Endothelial cell (in vitro differentiated cells): ENCODE results near the gene TIMM10. TPM values are rescaled to one million over a fixed set of nuclear protein-coding genes. Genes with fewer than 3 reads are reported as not detected.
A peak's percentile ranks its signal among the peaks of the same experiment; 100 is the strongest.

ENCODE experiments used
- DNase-seq: peaks from one replicate; pipeline ENCODE4 v3.0.0; 2021; ENCODE audit warnings: low spot score
- H3K27ac Mint-ChIP-seq: one replicate; pipeline ENCODE4 v1.8.0; 2021; ENCODE audit warnings: mixed read lengths, inconsistent platforms; ENCODE audit not compliant: unreplicated experiment
- H3K27me3 Mint-ChIP-seq: one replicate; pipeline ENCODE4 v1.8.0; 2021; ENCODE audit warnings: mild to moderate bottlenecking, moderate library complexity, mixed read lengths, inconsistent platforms; ENCODE audit not compliant: unreplicated experiment
- H3K36me3 Mint-ChIP-seq: one replicate; pipeline ENCODE4 v1.8.0; 2021; ENCODE audit warnings: mild to moderate bottlenecking, low read depth, mixed read lengths, inconsistent platforms; ENCODE audit not compliant: unreplicated experiment
- H3K4me1 Mint-ChIP-seq: one replicate; pipeline ENCODE4 v1.8.0; 2021; ENCODE audit warnings: mild to moderate bottlenecking, mixed read lengths, inconsistent platforms; ENCODE audit not compliant: unreplicated experiment
- H3K4me3 Mint-ChIP-seq: one replicate; pipeline ENCODE4 v1.8.0; 2021; ENCODE audit warnings: mild to moderate bottlenecking, mixed read lengths, inconsistent platforms; ENCODE audit not compliant: unreplicated experiment
- H3K9me3 Mint-ChIP-seq: one replicate; pipeline ENCODE4 v1.8.0; 2021; ENCODE audit warnings: mixed read lengths, inconsistent platforms; ENCODE audit not compliant: unreplicated experiment
- total RNA-seq: library from RNA; stranded (reverse); fragmentation: NEBNext Ultra II Directional; extraction: Animal tissue kit (Norgen Biotek cat#: 25700); gene quantifications from one replicate; pipeline ENCODE4 v1.2.1, GENCODE V29; 2021; ENCODE audit not compliant: unreplicated experiment
- TF ChIP-seq, protein P1 (sequence below): fragments of 200-600 bp; sonication (generic); IDR thresholded peaks from one replicate; pipeline ENCODE4 v1.5.0; 2021; ENCODE audit warnings: antibody characterized with exemption; ENCODE audit not compliant: unreplicated experiment

TIMM10 gene
- total RNA-seq, 1 donor from 2014 or later, result 60.2 TPM

DNA sequence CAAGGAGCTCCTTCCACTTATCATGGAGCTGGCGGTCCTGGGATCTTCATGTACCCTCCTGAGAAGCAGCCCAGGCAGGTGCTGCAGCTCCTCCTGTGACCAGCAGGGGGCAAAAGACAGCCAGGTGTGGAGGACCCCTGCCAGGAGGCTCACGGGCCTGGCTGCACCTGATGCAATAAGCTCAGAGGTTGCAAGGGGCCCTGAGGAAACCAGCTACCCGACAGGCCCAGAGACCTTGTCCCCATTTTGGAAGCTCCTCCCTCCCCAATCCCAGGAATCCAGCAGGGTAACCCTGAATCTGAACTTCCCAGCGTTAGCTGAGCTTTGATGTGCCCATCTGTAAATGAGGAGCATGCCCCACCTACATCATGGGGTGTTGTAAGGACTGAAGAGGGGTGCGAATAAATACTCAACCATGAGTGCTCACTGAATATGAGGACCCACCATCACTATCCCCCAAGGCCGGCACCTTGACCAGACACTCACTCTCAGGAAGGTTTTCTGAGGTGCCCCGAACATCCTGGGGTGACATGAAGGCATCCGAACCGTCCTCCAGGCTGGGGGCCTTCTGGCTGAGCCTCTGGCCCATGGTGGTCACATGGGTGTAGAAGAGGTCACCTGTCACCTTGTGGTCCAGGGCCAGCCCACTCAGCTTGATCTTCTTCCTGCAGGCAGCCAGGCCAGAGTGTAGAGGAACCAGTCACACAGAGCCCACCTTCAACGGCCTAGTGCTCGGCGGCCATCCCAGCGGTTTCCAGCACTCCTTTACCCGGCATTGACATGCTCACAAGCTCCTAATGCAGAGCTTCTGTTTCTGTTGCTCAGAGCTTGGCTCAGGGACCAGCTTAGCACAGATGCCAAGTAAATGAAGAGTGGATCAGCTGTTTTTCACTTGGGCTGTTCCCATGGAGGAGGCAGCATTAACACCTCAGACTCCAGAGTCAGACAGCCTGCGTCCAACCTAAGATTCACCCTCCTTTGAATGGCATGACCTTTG is 36.7 kb downstream of the TIMM10 start:
- H3K4me1 Mint-ChIP-seq, result no peaks in the 10 kb centered on the region
- H3K36me3 Mint-ChIP-seq, result no peaks in the 10 kb centered on the region
- H3K9me3 Mint-ChIP-seq, result no peaks in the 10 kb centered on the region
- no peak overlapping the region for H3K27ac Mint-ChIP-seq
- no peak overlapping the region for H3K4me3 Mint-ChIP-seq
- DNase-seq, result peak; percentile 62
- H3K27me3 Mint-ChIP-seq, result peaks cover 2% of the 10 kb centered on the region
- TF ChIP-seq, protein P1, sequence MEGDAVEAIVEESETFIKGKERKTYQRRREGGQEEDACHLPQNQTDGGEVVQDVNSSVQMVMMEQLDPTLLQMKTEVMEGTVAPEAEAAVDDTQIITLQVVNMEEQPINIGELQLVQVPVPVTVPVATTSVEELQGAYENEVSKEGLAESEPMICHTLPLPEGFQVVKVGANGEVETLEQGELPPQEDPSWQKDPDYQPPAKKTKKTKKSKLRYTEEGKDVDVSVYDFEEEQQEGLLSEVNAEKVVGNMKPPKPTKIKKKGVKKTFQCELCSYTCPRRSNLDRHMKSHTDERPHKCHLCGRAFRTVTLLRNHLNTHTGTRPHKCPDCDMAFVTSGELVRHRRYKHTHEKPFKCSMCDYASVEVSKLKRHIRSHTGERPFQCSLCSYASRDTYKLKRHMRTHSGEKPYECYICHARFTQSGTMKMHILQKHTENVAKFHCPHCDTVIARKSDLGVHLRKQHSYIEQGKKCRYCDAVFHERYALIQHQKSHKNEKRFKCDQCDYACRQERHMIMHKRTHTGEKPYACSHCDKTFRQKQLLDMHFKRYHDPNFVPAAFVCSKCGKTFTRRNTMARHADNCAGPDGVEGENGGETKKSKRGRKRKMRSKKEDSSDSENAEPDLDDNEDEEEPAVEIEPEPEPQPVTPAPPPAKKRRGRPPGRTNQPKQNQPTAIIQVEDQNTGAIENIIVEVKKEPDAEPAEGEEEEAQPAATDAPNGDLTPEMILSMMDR, result peak; percentile 87

DNA sequence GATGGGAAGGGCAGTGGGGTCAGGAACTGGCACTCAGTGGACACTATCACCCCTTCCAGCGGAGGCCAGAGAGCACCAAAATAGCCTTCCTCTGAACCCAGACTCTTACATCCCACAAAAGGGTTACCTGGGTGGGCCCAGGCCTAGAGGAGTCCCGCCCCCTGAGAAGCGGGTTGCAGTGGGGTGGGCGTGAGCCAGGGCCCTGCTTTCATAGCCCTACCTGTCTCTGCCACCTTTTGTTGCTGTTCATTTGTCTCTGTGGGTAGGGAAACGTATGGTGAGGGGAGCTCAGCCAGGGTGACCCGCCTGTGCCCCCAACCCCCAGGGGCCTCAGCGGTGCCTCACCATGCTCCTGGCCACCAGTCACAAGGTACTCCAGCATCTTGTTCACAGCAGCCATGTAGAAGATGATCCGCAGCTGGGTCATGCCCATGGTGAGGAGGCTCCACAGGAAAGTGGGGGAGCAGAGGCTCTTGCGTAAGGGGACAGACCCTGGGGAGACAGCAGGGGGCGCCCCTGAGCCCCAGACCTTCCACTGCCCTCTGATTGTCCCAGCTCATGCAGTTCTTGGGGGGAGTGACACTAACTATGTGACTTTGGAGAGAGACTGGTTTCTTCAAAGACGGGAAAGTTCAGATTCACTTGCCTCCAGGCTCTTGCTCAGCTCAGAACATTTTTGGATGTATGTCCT is 39.0 kb downstream of the TIMM10 start:
- Mint-ChIP-seq H3K4me3 (no peak overlapping the region), H3K4me1 (no peaks in the 10 kb centered on the region), H3K27ac (peak overlapping the region; percentile 30), H3K27me3 (peaks cover 2% of the 10 kb centered on the region), H3K36me3 (peaks cover 11% of the 10 kb centered on the region), H3K9me3 (no peaks in the 10 kb centered on the region)
- TF ChIP-seq, protein P1, result peak; percentile 80
- peak; percentile 70 for DNase-seq

DNA sequence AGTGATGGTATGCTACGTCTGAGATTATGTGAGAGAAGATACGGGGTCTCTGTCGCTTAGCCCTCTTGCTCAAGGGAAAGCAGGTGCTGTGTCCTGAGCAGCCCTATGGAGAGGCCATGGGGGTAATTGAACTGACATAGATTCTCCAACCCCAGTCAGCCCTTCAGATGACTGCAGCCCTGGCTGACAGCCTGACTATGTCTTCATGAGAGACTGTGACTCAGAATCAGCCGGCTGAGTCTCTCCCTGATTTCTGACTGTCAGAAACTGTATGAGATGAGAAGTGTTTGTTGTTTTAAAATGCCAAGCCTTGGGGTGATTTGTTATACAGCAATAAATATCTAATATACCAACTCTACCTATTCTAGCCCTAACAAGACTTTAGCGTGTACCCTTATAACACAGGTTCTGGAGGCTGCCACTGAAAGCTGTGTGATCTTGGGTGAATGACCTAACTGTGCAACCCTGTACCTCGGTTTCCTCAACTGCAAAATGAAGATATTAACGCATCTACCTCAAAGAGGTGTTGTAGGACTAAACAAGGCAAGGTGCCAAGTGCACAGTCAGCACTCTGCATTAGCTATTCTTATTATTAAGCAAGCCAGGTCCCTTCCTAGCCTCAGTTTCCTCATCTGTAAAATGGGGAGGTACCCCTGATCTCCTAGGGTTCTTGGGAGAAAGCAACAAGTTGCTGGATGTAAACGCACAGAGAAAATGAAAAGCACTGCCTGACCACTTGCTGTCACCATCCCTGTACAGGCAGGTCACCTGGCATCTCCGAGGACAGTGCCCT is 39.9 kb downstream of the TIMM10 start:
- TF ChIP-seq, protein P1, result no peak
- H3K36me3 Mint-ChIP-seq, result peaks cover 11% of the 10 kb centered on the region
- no peak for DNase-seq
- no peak overlapping the region for H3K27ac Mint-ChIP-seq
- no peaks in the 10 kb centered on the region for H3K4me1 Mint-ChIP-seq
- H3K27me3 Mint-ChIP-seq, result peaks cover 2% of the 10 kb centered on the region
- H3K9me3 Mint-ChIP-seq, result no peaks in the 10 kb centered on the region
- H3K4me3 Mint-ChIP-seq, result no peak overlapping the region

DNA sequence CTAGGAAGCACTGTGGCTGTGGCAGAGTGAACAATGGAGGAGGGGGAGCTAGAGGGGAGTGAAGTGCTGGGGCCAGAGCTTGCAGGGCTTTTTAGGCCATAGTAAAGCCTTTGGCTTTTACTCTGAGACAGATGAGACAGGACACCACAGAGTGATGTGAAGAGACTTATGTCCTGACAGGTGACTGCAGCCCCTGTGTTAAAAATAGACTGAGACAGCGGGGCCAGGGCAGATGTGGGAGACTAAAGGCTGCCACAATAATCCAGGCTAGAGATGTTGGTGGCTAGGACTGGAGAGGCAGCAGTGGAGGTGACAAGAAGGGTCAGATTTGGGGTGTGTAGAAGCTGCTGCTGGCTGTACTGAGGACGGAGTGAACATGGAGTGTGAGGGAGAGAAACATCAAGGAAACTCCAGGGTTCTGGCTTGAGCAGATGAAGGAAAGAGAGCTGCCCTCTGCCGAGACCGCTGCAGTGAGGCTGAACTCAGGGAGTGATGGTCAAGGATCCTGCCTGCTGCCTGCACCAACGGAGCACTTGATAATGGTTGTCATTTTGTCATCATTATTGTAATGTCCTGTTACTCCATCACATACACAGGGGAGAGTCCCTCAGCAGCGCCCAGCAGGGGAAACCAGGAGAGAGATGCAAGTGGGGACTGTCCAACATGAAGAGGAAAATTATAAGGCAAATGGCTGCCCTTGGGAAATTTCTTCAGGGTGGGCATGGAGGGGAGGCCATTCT is 42.5 kb downstream of the TIMM10 start:
- no peaks in the 10 kb centered on the region for H3K9me3 Mint-ChIP-seq
- no peak for DNase-seq
- H3K27me3 Mint-ChIP-seq, result peaks cover 5% of the 10 kb centered on the region
- H3K4me3 Mint-ChIP-seq, result peak overlapping the region; percentile 44
- H3K36me3 Mint-ChIP-seq, result peaks cover 11% of the 10 kb centered on the region
- H3K27ac Mint-ChIP-seq, result no peak overlapping the region
- no peaks in the 10 kb centered on the region for H3K4me1 Mint-ChIP-seq
- TF ChIP-seq, protein P1, result no peak
